ENCODE measurements around the gene SVOP.
"Not testable (repeated sequence)": the region's sequence is repeated elsewhere in the genome, so short reads cannot be mapped to it uniquely, and the experiment has no call there.

The SVOP gene

GRCh38 chr12:109020796-109021380 is at the start of gene SVOP:
SVOP (minus strand) TSS chr12:109021068; CDS start chr12:109020868, 200 bp downstream.
- TF ChIP-seq POLR2A (IDR thresholded peaks at IDR 0.05; ENCODE audit: low read length) (no peak), GATA1 (IDR thresholded peaks at IDR 0.05; ENCODE audit: low read depth, low read length) (no peak)
- peak; percentile 48 to 49 for DNase-seq

- DNase-seq, result no peak
- TF ChIP-seq GATA1 (IDR thresholded peaks at IDR 0.05; ENCODE audit: low read depth, low read length), result no peak
- TF ChIP-seq POLR2A (IDR thresholded peaks at IDR 0.05; ENCODE audit: low read length), result no peak
Observed at GRCh38 chr12:109069307-109070271, 48.7 kb upstream of the SVOP start.

GRCh38 chr12:109065853-109066193 is 45.0 kb upstream of the SVOP start:
- DNase-seq, result no peak
- no peak for TF ChIP-seq GATA1 (IDR thresholded peaks at IDR 0.05; ENCODE audit: low read depth, low read length)
- TF ChIP-seq POLR2A (IDR thresholded peaks at IDR 0.05; ENCODE audit: low read length), result no peak

- no peak for DNase-seq
- TF ChIP-seq GATA1 (IDR thresholded peaks at IDR 0.05; ENCODE audit: low read depth, low read length) (no peak), POLR2A (IDR thresholded peaks at IDR 0.05; ENCODE audit: low read length) (no peak)
Observed at GRCh38 chr12:109065154-109065852, 44.4 kb upstream of the SVOP start.

- no peak for TF ChIP-seq GATA1 (IDR thresholded peaks at IDR 0.05; ENCODE audit: low read depth, low read length)
- TF ChIP-seq POLR2A (IDR thresholded peaks at IDR 0.05; ENCODE audit: low read length), result no peak
- DNase-seq, result no peak
Observed at GRCh38 chr12:109064143-109064542, 43.3 kb upstream of the SVOP start.

- TF ChIP-seq POLR2A (IDR thresholded peaks at IDR 0.05; ENCODE audit: low read length), result no peak
- TF ChIP-seq GATA1 (IDR thresholded peaks at IDR 0.05; ENCODE audit: low read depth, low read length), result no peak
- no peak for DNase-seq
Observed at GRCh38 chr12:109058773-109059172, 37.9 kb upstream of the SVOP start.

GRCh38 chr12:109057376-109057775 is 36.5 kb upstream of the SVOP start:
- no peak for TF ChIP-seq GATA1 (IDR thresholded peaks at IDR 0.05; ENCODE audit: low read depth, low read length)
- TF ChIP-seq POLR2A (IDR thresholded peaks at IDR 0.05; ENCODE audit: low read length), result no peak
- no peak for DNase-seq

- no peak for DNase-seq
- no peak for TF ChIP-seq GATA1 (IDR thresholded peaks at IDR 0.05; ENCODE audit: low read depth, low read length)
- no peak for TF ChIP-seq POLR2A (IDR thresholded peaks at IDR 0.05; ENCODE audit: low read length)
Observed at GRCh38 chr12:109056891-109057290, 36.0 kb upstream of the SVOP start.

GRCh38 chr12:109054520-109054919 is 33.7 kb upstream of the SVOP start:
- DNase-seq, result no peak
- TF ChIP-seq POLR2A (IDR thresholded peaks at IDR 0.05; ENCODE audit: low read length) (no peak), GATA1 (IDR thresholded peaks at IDR 0.05; ENCODE audit: low read depth, low read length) (no peak)

- DNase-seq, result not testable (repeated sequence)
Observed at GRCh38 chr12:109054124-109054513, 33.3 kb upstream of the SVOP start.

- TF ChIP-seq GATA1 (IDR thresholded peaks at IDR 0.05; ENCODE audit: low read depth, low read length) (no peak), POLR2A (IDR thresholded peaks at IDR 0.05; ENCODE audit: low read length) (no peak)
- peak; percentile 65 to 68 for DNase-seq
Observed at GRCh38 chr12:109053382-109054123, 32.7 kb upstream of the SVOP start.

- TF ChIP-seq GATA1 (IDR thresholded peaks at IDR 0.05; ENCODE audit: low read depth, low read length) (no peak), POLR2A (IDR thresholded peaks at IDR 0.05; ENCODE audit: low read length) (peak; percentile 42)
- DNase-seq, result peak; percentile 92 to 94
Observed at GRCh38 chr12:109052414-109053323, 31.8 kb upstream of the SVOP start, which contains the start of gene USP30. USP30 (plus strand) TSS chr12:109052576; CDS start chr12:109052679, 103 bp downstream.

- no peak for TF ChIP-seq GATA1 (IDR thresholded peaks at IDR 0.05; ENCODE audit: low read depth, low read length)
- TF ChIP-seq POLR2A (IDR thresholded peaks at IDR 0.05; ENCODE audit: low read length), result no peak
- no peak for DNase-seq
Observed at GRCh38 chr12:109052097-109052413, 31.2 kb upstream of the SVOP start.

GRCh38 chr12:109049794-109050193 is 28.9 kb upstream of the SVOP start:
- not testable (repeated sequence) for DNase-seq

- DNase-seq, result not testable (repeated sequence)
Observed at GRCh38 chr12:109048706-109049105, 27.8 kb upstream of the SVOP start.
